HG02642 (cell line): ENCODE data around the gene IFNAR2.

ENCODE experiments used
- ATAC-seq: cut with Tn5 transposase; IDR thresholded peaks from one replicate; pipeline ENCODE4 v1.9.1; 2021; ENCODE audit warnings: mild to moderate bottlenecking; ENCODE audit not compliant: unreplicated experiment, poor library complexity

The IFNAR2 gene

GRCh38 chr21:33229784-33230544 is at the start of gene IFNAR2:
TSS of gene IFNAR2 (plus strand) at chr21:33229938. CDS start at chr21:33241923, 11,985 bp downstream.
- peak; percentile 77 for ATAC-seq

- no peak for ATAC-seq
These were observed 43.9 kb upstream of the IFNAR2 start for GRCh38 chr21:33185852-33186251.

- ATAC-seq, result no peak
These were observed 42.5 kb upstream of the IFNAR2 start for GRCh38 chr21:33187276-33187675.

DNA sequence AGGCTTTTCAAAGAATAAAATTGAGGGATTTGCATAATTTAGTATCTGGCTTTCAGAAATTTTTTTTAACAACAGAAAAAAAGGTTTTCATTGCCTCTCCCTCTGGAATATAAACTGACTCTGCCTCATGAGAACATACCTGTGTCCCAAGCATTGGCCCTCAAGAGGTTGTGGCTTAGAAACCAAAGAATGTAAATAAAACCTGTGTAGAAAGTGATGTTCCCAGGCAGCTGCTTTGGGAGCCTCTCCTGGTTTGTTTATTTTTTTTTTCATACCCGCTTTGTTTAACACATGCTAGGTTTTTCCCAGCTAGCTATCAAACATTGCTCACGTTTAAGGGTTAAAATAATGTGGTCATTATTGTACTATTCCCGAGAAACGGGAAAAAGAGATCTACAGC is 40.5 kb upstream of the IFNAR2 start:
- ATAC-seq, result no peak

- ATAC-seq, result no peak
These were observed 39.9 kb upstream of the IFNAR2 start for GRCh38 chr21:33189824-33190223.

GRCh38 chr21:33196941-33197374 is 32.8 kb upstream of the IFNAR2 start:
- no peak for ATAC-seq

DNA sequence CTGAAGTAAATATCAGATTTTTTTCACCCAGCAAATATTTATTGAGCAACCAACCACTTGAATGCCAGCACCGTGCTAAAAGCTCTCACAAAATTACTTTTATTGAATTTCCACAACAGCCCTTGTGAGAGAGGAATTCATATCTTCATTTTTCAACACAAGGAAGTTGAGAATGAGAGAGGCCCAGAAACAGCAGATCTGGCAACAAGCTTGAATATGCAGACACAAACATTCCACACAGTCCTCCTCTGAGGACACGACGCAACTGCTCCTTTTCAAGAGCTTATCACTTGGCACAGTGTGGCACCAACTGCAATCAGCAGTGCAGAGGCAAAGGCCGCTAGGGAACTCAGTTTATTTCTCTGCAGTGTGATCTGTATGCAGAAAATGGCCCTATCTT is 32.2 kb upstream of the IFNAR2 start:
- ATAC-seq, result no peak

GRCh38 chr21:33198346-33199099 is 31.2 kb upstream of the IFNAR2 start:
- ATAC-seq, result no peak

DNA sequence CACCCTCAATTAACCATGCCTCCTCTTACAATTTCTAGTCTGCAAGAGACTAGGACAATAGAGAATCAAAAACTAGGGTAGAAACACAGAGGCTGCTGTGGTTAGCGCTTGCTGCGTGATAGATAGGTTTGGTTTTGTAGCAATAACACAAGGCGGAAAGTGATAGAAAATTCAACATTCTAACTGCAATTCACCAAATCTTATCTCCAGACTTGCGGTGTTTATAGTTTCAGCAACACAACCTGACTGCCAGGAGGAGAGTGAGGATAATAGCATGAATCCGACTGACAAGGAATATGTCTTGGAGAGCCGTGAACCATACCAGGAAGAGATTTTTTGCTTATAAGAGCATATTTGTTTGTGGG is 30.7 kb upstream of the IFNAR2 start:
- ATAC-seq, result no peak

- peak; percentile 68 for ATAC-seq
These were observed 30.1 kb upstream of the IFNAR2 start for GRCh38 chr21:33199516-33200217.

DNA sequence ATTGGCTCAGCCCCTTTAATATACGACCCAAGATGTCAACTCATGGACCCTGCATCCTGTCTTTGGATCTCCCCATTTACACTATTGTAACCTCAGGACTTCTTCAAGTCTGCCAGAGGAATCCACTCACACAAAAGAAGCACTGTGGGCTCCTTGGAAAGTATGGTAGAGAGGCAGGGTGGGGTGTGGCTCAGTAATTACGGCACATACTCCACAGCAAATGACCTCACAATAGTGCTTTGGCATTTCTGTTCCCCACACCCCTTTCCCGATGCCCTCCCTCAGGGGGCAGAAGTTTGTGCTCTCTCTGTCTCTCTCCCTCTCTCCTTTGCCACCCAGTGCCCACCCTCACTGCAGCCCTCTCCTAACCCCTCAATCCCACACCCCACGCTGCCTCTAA is 27.8 kb upstream of the IFNAR2 start:
- ATAC-seq, result no peak

- ATAC-seq, result no peak
These were observed 27.0 kb upstream of the IFNAR2 start for GRCh38 chr21:33202464-33203363.

GRCh38 chr21:33203371-33203724 is 26.4 kb upstream of the IFNAR2 start:
- ATAC-seq, result no peak

DNA sequence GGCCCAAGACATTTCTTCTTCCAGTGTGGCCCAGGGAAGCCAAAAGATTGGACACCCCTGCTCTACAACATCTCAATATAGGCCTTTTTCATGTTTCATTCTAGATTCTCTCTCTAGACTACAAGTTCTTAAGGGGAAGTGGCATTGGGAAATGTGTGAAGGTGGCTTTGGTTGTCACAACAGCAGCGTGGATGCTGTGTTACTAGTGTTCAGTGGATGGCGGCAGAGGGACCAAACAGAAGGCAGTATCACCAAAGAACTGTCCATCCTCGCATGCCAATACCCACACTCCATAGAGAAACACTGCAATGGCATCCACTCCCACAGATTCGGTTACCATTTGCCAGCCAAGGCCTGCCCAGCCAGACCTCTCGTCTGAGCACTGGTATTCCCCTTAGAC is 24.3 kb upstream of the IFNAR2 start:
- no peak for ATAC-seq

GRCh38 chr21:33206771-33207281 is 22.9 kb upstream of the IFNAR2 start:
- no peak for ATAC-seq

DNA sequence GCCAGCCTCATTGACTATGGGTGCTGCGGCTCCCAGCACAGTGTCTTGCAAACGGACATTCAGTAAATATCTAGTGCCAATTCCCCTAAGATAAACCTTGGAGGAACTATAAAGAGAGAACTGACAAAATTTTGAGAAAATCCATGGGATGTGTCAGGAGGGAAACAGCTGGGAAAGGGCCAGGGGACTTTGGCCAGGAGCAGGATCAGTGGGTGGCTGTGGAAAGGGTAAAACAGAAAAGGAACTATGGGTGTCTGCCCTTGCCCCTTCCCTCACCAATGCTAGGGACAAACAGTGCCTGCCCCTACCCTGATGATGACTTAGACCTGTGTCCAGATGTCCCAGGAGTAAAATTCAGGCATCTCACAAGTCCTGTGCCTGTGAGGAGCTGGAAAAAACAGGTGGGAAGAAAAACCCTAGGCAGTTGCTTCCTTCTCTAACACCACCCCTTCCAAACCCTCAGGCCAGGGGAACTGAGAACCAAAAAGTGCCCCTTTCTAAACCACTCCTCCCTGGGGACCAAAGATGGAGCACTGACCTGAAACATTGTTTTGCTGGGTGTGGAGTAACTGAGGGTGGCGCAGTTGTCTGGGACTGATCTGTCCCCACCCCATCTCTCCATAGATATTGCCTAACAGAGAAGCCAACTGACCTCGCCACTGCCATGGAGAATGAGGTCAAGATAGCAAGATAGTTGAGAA is 22.1 kb upstream of the IFNAR2 start:
- ATAC-seq, result no peak

DNA sequence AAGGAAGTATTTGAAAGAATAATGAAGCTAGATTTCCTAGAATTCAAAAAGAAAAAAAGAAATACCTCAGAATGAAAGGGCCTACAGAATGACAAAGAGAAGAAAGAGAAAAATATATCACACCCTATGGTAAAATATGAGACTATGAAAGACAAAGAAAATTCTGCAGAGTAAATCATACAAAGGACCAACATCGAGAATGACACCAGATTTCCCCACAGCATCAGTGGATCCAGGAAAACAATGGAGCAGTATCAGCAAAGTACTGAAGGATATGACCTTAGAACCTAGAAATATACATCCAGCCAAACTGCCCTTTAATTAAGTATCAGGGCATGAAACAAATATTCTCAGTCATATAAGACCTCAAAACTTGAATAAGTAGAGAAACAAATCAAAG is 21.2 kb upstream of the IFNAR2 start:
- no peak for ATAC-seq

DNA sequence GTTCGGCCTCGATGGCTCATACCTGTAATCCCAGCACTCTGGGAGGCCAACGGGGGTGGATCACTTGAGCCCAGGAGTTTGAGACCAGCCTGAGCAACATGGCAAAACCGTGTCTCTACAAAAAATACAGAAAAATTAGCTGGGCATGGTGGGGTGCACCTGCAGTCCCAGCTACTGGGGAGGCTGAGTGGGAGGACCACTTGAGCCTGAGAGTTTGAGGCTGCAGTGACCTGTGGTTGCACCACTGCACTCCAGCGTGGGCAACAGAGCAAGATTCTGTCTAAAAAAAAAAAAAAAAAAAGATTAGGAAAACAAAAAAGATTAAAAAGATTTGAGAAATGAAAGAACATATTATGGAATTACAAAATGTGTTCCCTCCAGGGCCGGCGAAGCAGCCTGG is 18.4 kb upstream of the IFNAR2 start:
- no peak for ATAC-seq

DNA sequence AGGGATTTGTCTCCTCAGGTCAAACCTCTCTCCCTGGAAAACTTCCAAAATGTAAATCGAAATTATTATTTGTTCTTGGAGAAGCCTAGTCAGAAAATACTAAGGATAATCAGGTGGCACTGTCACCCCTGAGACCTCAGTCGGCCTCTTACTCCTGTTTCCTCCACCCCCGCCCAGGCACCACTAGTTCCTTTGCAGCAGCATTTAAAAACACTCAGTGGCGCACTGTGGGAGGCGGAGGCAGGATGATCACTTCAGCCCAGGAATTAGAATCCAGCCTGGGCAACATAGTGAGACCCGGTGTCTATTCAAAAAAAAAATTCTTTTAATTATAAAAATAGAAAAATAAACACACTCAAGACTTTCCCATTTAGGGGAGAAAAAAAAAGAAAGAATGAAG is 18.0 kb upstream of the IFNAR2 start:
- no peak for ATAC-seq
